OCI-M1 (cell line): ENCODE results near the gene DTWD1.
"Not testable (repeated sequence)": the region's sequence is repeated elsewhere in the genome, so short reads cannot be mapped to it uniquely, and the experiment has no call there.

ENCODE experiments used
- DNase-seq: peaks from one replicate; lab custom pipeline; 2025; lab: John Stamatoyannopoulos, UW

Gene DTWD1

DNA sequence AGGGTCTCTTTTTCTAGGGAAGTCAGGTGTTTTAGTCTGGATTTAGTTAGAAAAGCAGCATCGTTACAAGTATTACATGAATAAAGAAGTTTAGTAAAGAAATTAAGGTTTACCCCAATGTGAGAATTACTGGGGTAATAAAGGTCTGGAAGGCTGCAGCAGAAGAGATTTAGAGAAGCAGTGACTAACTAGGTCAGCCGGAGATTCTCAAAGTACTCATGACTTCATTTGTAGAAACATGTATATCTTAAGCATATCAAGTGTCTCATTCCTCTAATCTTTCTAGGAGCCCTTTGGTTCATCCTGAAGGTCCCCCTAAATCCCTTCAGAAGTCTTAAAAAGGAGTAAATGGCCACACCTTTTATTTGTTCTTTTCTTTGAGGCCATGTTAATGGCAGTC lies 26.0 kb downstream of the DTWD1 start:
- DNase-seq = no peak

DNA sequence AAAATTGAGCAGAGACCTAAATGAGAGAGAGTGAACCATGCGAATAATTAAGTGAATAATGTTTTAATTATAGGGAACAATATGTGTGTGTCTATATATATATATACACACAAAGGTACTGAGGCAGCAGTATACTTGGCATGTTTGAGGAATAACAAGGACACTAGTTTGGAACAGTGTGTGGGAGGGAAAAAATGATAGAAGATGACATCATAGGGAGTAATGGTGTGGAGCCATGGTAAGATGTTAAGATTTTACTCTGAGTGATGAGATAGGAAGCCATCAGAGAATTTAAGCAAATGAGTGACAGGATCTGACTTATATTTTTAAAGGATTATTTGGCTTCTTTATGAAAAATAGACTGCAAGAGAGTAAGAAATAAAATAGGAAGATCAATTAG lies 29.1 kb downstream of the DTWD1 start:
- DNase-seq = no peak

DNA sequence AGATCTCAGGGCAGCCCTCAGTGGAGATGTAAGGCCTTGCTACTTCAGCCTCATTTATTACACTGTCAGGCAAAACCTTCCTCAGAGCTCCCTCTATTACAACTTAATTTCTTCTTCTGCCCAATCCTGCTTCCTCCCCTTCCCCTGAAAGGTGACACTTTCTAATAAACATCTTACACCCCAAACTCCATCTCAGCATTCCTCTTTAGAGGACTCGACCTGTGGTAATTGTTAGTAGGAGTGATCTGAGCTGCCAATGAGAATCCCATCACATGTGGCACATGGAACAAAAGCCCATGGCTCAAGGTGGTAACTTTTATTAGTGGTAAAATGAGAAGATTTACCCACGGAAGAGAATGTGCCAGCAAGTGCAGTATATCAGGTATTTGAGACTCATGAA lies 29.8 kb downstream of the DTWD1 start:
- no peak for DNase-seq

DNA sequence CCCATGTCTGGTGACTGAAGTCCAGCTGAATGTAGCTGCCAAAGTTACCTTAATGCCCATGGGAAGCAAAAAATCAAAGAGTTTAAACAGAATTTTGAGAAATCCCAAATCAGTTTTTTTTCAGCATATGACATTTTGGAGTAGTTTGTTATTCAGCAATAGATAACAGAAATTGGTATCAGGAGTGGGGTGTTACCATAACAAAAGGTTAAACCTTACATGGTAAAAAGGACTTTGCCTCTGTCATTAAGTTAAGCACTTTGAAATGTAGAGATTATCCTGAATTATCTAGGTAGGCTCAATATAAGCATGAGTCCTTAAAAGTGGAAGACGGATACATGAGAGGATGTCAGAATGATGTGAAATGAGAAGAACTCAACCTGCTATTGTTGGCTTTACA lies 32.1 kb downstream of the DTWD1 start:
- DNase-seq = peak; percentile 16

DNA sequence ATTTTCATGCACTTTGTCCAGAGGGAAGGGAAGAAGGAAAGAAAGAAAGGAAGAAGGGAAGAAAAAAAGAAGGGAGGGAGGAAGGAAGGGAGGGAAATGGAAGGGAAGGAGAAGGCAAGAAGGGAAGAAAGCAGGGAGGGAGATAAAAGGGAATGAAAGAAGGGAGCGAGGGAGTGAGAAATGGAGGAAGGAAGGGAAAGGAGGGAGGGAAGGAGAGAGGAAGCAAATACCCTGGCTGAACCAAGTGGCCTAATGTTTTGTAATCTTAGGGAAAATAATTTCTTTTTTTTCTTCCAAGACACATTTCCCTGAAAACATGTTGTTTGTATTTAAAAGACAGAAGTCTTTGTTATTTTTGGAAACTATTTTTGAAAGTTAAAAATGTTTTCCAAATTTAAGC lies 35.9 kb downstream of the DTWD1 start:
- no peak for DNase-seq

DNA sequence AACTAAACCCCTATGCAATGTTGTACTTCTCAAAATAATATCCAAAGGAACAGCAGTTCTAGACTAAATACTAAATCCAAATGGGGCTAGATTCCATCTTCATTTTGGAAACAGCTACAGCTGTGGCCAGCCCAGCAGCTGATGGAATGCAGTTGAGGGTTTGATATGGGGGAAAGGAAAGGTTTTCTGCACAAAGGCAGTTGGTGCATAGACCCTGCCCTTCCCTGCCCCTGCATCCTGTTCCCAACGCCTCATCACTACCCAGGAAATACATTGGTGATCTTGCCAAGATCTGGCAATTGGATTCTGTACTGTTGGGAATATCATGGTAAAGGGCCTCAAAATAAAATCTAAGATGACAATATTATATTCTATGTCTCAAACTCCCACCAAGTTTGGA lies 43.9 kb downstream of the DTWD1 start:
- DNase-seq = no peak

DNA sequence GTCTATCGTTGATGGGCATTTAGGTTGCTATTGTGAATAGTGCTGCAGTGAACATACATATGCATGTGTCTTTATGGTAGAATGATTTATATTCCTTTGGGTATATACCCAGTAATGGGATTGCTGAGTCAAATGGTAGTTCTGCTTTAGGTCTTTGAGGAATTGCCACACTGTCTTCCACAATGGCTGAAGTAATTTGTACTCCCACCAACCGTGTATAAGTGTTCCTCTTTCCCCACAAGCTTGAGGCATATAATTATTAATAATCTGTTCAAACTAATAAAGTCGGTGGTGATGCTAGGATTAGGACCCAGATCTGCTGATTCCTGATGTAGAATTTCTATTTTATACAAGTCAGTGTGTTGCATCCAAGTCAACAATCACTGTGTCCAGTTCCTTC lies 45.6 kb downstream of the DTWD1 start:
- not testable (repeated sequence) for DNase-seq

DNA sequence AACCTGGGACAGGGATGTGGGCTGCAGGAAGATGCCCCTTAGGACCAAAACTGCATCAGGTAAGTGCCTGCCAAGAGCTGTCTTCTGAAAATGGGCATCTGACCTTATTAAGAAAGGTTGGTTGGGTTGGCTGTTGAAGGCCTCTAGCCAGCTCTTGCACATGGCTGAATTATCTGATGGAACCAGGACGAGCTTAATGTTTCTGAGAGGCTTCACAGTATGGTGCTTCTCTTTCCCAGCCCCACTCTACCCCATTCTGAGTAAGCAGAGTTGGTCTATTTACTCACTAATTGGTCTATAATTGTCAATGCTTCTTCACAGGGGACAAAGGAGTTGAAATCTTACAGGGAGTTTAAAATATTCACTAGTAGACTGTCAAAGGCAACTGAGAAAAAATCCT lies 48.4 kb downstream of the DTWD1 start:
- no peak for DNase-seq

DNA sequence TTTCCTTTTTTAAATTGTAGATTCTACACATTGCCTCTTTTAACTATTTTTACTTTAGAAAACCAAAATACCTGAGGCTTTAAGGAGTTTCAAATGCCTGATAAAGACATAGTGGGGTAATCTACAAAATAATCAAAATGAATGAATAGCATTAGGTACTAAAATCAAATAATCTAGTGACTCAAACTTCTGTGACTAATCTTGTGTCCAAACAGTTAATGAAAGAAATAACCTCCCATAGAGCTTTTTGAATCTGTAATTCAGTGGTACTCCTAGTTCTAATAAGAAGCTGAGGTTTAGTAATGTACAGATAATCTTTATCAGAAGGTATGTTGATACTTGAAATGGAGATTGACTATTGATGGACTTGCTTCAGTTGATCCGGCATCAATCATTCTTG lies 53.0 kb downstream of the DTWD1 start:
- DNase-seq = no peak

DNA sequence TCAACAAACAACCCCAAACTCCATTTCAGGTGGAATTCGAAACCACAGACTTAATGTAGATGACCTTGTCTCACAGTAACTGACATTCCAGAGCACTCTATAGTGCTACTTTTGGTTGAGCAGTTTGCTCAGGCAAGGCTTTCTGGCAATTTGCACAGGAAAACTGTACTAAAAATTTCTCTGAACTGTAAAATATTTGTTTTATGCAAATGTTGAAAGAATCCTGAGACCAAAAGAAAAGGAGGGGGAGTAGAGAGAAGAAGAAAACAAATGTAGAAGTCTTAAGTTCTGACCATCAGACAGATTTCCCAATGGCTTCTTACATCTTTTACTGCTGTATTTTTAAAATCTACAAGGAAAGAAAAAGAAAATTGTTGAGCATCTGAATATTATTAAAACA lies 53.5 kb downstream of the DTWD1 start:
- no peak for DNase-seq

DNA sequence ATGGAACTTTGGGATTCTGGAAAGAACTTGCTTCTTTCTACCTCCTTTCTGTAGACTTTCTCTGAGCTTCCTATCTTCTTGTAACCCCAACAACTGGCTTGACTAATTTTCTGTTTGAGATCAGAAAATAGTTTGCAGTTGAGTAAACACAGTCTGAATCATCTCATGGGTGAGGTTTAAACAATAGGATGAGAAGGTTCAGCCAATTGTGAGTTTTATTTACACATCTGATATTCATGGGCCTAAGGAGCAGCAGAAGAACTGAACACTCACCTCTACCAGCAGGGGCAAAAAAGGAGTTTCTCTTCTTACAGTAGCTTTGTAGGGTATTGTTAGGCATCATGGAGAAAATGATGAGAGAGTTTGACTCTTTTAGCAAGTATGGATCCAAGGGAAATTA lies 54.2 kb downstream of the DTWD1 start:
- no peak for DNase-seq

DNA sequence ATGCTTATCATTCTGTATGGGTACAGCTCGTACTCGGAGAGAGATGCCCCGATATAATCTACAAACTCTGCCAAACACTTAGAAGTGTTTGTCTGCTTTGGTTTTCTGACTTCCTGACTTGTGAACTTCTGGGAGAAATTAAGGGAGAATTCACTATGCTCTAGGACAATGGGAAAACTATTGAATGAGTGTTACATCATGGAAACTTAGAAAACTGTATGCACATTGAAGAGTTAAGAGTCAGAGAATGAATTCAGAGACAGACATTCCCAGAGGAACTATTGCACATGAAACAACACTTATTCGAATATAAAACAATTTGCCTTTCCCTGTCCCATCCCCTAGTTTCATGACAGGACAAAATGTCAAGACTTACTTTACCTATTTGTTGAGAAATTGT lies 57.8 kb downstream of the DTWD1 start:
- DNase-seq = no peak

DNA sequence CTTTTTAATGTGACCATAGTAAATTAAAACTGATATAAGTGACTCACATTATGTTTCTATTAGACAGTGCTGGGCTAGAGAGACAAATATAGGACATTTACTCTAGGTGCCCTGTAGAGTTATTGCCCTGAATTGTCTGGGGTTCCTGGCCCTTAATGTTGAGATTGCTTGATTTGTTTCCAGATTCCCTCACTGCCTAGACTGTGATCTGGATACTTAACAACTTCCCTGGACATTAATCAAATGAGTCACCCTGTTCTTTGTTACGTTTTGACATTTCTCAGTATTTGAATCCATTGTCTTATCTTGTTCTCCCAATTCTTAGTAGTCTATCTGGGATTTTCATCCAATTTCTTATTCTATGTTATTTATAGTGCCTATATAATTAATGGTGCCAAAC lies 65.8 kb downstream of the DTWD1 start:
- peak; percentile 16 for DNase-seq

DNA sequence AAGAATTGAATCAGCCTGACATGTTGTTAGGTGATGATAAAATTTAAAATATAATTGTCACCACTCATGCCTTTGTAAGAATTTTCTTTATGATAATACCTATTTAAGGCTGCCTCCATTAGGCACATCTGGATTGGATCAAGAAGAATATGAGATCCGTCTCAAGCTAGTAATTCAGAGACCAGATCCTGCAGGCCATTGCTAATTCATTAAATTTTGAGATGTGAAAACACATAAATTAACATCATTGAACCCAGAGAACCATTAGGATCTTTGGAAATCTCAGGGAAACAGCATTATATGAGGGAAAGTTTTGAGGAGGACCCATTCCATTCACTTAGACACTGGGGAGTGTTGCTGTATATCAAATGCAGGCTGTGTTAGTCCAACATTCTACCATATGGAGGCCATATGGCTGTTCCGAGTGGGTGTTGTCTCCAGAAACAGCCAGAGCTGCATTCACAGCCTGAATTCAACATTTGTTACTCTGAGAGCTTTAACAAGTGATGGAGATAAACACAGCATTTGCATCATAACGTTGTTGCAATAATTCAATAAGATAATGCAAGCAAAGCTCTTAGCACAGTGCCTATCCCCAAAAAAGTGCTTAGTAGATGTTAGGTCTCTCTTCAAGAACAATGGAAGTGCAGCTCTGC lies 67.4 kb downstream of the DTWD1 start:
- no peak for DNase-seq

DNA sequence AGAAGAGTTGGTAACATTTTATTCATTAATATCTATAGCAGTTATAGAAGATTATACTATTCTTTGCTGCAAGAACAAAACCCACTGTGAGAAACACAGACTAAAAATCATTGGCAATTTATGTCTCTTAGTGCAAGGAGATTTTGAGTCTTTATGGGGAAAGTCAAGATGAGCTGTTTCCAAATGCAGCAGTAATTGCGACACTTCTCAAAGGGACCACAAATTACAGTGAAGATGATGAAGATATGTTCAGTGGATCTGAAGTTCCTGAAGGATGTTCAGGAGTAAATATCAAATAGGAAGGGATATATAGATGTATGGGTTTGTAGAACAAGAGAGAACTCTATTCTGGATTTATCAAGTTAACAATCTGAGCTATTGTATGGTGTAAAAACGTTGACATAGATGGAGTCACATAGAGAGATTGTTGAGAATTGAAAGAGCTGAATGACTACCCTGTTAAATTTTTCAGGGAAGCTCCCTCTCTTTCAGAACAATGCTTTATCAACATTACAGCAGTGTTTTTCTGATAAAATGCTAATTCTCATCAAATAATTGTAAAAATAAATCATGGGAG lies 71.8 kb downstream of the DTWD1 start:
- no peak for DNase-seq

DNA sequence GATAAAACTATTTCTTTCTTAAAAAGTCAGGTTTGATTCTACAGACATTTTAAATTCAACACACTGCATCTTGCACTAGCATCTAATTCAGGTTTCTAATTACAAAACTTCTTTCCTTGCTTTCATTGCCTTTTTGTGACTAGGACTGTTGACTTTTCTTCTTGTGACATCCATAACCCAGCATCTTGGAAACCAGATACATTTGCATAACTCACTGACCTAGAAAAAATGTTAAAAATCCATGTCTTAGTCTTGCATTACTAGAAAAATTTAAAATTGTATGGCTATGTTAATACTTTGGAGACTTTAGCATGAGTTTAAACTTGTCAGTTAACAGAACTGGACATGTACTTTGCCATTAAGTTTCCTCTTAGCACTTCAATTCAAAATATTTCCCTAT lies 72.7 kb downstream of the DTWD1 start:
- no peak for DNase-seq

DNA sequence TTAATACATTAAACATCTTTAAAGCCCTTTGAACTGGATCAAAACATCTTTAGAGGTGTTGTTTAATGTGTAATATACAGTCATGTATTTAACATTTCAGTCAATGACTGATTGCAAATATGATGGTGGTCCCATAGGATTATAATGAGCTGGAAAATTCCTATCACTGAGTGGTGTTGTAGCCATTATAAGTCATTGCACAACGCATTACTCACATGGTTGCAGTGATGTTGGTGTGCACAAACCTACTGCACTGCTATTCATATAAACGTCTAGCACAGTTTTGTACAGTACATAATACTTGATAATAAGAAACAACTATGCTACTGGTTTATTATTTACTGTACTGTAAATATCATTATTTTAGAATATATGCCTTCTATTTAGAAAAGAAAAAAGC lies 75.6 kb downstream of the DTWD1 start:
- no peak for DNase-seq

DNA sequence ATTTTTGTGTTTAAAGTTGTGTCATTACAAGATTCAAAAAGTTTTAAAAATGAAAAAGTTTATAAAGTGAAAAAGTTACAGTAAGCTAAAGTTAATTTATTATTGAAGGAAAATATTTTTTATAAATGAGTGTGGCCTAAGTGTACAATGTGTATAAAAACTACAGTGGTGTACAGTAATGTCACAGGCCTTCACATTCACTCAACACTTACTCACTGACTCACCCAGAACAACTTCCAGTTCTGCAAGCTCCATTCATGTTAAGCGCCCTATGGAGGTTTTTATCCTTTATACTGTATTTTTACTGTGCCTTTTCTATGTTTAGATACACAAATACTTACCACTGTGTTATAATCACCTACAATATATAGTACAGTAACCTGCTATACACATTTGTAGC lies 76.3 kb downstream of the DTWD1 start:
- no peak for DNase-seq

DNA sequence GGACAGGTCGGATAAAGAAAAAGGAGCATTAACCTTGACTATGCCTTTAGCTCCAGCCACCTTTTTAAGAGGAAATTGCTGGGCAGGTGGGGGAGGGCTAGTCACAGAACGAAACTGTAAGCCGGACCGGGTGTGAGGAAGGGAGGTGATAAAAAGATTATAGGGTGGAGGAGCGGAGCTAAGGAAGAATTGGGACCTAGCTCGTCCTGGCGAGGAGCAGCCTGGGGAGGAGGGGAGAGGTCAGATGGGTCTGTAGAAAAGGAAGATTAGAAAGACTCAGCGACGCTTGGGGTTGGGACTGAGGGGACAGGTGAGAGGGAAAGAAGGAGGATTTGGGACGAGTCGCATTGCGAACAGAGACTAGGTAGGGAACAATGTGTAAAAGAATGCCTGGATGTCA lies 82.1 kb downstream of the DTWD1 start:
- DNase-seq = not testable (repeated sequence)
